ENCODE data around the gene DLL4.
"Not testable (repeated sequence)": the region's sequence is repeated elsewhere in the genome, so short reads cannot be mapped to it uniquely, and the experiment has no call there.

The DLL4 gene

DNA sequence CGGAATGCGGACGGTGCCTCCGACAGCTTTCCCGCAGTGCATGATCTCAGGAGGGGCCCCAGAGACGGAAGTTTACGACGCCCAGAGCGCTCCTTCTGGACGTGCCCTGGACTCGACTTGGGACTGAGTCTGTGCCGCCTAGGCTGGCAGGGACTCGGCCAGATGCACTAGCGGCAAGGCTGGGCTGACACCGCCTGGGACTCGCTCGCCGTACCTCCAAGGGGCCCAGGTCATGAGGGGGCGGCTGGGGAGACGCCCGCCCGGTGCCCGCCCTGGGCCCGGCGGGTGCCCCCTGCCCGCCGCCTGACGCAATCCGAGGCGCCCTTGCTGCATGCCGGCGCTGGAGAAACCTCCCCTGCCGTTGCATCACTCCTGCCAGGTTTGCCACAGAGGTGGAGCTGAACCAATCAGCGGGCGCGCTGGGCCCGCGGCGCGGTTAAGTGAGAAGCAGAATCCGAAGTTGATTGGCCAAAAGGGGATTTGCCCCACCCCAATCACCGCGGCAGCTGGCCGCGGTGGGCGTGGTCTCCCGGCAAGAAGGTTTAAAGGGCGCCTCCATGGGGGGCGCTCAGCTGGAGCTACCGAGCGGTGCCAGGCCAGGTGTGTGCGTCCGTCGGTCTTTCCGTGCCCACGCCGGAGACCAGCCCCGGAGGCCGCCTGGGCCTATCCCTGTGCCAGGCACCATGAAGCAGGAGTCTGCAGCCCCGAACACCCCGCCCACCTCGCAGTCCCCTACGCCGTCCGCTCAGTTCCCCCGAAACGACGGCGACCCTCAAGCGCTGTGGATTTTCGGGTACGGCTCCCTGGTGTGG, 24.0 kb downstream of the DLL4 start, which contains the start of gene CHAC1:
TSS of gene CHAC1 (plus strand) at position 571 of the 812 bp plus-strand sequence. CDS start at position 684, 113 bp downstream.
- H3K9ac ChIP-seq (ENCODE audit: low read depth, low read length) = peak within 1 kb of the TSS; percentile 68
- peaks cover 12% of the 10 kb centered on the region for H3K36me3 ChIP-seq (ENCODE audit: insufficient read depth, low read length)
- peaks cover 24% of the 10 kb centered on the region for H3K4me1 ChIP-seq (ENCODE audit: insufficient read depth, low read length)
- H3K9me3 ChIP-seq (ENCODE audit: control insufficient read depth, insufficient read depth, low read length) = no peaks in the 10 kb centered on the region

DNA sequence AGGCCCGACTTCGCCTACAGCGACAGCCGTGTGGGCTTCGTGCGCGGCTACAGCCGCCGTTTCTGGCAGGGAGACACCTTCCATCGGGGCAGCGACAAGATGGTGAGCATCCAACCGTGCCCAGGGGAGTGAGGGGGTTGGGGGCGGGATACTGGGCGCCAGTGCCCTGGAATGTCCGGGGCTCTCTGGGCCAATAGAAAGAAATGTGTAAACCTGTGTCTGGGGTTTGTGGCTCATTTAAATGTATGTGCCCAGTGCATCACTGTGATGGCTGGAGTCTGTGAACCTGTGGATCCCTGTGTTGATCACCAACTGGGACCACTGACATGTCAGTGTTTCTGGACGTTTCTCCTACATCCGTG, 24.6 kb downstream of the DLL4 start:
- Histone ChIP-seq H3K4me1 (ENCODE audit: insufficient read depth, low read length) (peaks cover 20% of the 10 kb centered on the region), H3K9me3 (ENCODE audit: control insufficient read depth, insufficient read depth, low read length) (no peaks in the 10 kb centered on the region), H3K9ac (ENCODE audit: low read depth, low read length) (peak overlapping the region; percentile 68), H3K36me3 (ENCODE audit: insufficient read depth, low read length) (peaks cover 12% of the 10 kb centered on the region)

GRCh38 chr15:40954158-40954848, 25.2 kb downstream of the DLL4 start:
- H3K9ac ChIP-seq (ENCODE audit: low read depth, low read length) = peak overlapping the region; percentile 68
- peaks cover 15% of the 10 kb centered on the region; the same call in 1 of the 2 replicates for H3K4me1 ChIP-seq (ENCODE audit: insufficient read depth, low read length)
- peaks cover 12% of the 10 kb centered on the region for H3K36me3 ChIP-seq (ENCODE audit: insufficient read depth, low read length)
- not testable (repeated sequence) for H3K9me3 ChIP-seq (ENCODE audit: control insufficient read depth, insufficient read depth, low read length)

GRCh38 chr15:40955141-40955903, 26.2 kb downstream of the DLL4 start:
- Histone ChIP-seq H3K36me3 (ENCODE audit: insufficient read depth, low read length) (peaks cover 12% of the 10 kb centered on the region), H3K9me3 (ENCODE audit: control insufficient read depth, insufficient read depth, low read length) (no peaks in the 10 kb centered on the region), H3K9ac (ENCODE audit: low read depth, low read length) (no peak overlapping the region; the same call in 1 of the 2 replicates), H3K4me1 (ENCODE audit: insufficient read depth, low read length) (peaks cover 25% of the 10 kb centered on the region)

GRCh38 chr15:40955930-40956540, 26.9 kb downstream of the DLL4 start:
- Histone ChIP-seq H3K36me3 (ENCODE audit: insufficient read depth, low read length) (peaks cover 12% of the 10 kb centered on the region), H3K9ac (ENCODE audit: low read depth, low read length) (no peak overlapping the region), H3K4me1 (ENCODE audit: insufficient read depth, low read length) (peaks cover 30% of the 10 kb centered on the region), H3K9me3 (ENCODE audit: control insufficient read depth, insufficient read depth, low read length) (no peaks in the 10 kb centered on the region)

DNA sequence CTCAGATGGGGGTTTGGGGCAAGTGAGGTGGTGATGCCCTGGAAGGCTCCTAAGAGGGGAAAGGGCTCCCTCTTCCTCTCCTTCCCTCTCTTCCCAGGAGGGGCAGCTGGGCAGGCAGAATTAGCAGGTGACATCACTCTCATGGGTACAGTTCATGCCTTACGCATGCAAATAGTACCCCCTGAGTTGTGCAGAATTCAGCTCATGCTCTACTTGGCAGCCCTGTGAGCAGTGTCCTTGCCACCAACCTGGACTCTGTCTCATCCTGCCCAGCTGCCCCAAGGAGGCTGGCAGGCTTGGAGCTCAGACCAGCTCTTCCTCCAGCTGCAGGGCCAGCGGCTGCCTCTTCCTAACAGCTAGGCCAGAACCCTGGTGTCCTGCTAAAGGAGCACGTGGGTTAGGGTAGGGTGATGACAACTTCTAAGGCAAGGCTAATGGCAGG, 27.4 kb downstream of the DLL4 start:
- peaks cover 12% of the 10 kb centered on the region for H3K36me3 ChIP-seq (ENCODE audit: insufficient read depth, low read length)
- H3K4me1 ChIP-seq (ENCODE audit: insufficient read depth, low read length) = peaks cover 30% of the 10 kb centered on the region
- no peak overlapping the region for H3K9ac ChIP-seq (ENCODE audit: low read depth, low read length)
- H3K9me3 ChIP-seq (ENCODE audit: control insufficient read depth, insufficient read depth, low read length) = no peaks in the 10 kb centered on the region

- Histone ChIP-seq H3K9ac (ENCODE audit: low read depth, low read length) (no peak overlapping the region), H3K9me3 (ENCODE audit: control insufficient read depth, insufficient read depth, low read length) (no peaks in the 10 kb centered on the region), H3K4me1 (ENCODE audit: insufficient read depth, low read length) (peaks cover 24% of the 10 kb centered on the region), H3K36me3 (ENCODE audit: insufficient read depth, low read length) (peaks cover 12% of the 10 kb centered on the region)
Observed at GRCh38 chr15:40957041-40957555, 28.0 kb downstream of the DLL4 start.

GRCh38 chr15:40957581-40958051, 28.5 kb downstream of the DLL4 start:
- peaks cover 12% of the 10 kb centered on the region for H3K36me3 ChIP-seq (ENCODE audit: insufficient read depth, low read length)

DNA sequence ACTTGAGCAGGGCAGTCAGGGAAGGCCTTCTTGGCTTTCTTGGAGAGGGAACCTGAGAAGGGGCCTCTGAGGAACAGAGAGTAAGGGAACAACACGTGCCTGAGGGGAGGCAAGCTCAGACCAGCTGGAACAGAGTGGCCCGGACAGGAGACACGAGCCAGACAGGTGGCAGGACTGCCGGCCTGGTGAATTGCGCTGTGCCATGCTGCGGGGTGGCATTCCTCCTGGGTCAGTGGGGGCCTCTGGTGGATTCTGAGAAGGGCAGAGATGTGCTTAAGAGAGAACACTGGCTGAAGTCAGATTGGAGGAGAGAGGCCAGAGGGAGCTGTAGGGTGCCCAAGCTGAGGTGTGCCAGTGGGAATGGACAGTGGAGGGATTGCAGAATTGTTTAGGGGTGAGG, 29.0 kb downstream of the DLL4 start:
- H3K4me1 ChIP-seq (ENCODE audit: insufficient read depth, low read length) = peaks cover 23% of the 10 kb centered on the region; the same call in 1 of the 2 replicates
- no peak overlapping the region for H3K9ac ChIP-seq (ENCODE audit: low read depth, low read length)
- H3K36me3 ChIP-seq (ENCODE audit: insufficient read depth, low read length) = peaks cover 12% of the 10 kb centered on the region
- H3K9me3 ChIP-seq (ENCODE audit: control insufficient read depth, insufficient read depth, low read length) = no peaks in the 10 kb centered on the region

More at GRCh38 chr15:40957581-40958051, 28.5 kb downstream of the DLL4 start:
- H3K4me1 ChIP-seq (ENCODE audit: insufficient read depth, low read length) = peaks cover 23% of the 10 kb centered on the region; the same call in 1 of the 2 replicates
- no peak overlapping the region for H3K9ac ChIP-seq (ENCODE audit: low read depth, low read length)
- H3K9me3 ChIP-seq (ENCODE audit: control insufficient read depth, insufficient read depth, low read length) = no peaks in the 10 kb centered on the region

GRCh38 chr15:40958723-40959122, 29.6 kb downstream of the DLL4 start:
- peaks cover 23% of the 10 kb centered on the region; the same call in 1 of the 2 replicates for H3K4me1 ChIP-seq (ENCODE audit: insufficient read depth, low read length)
- no peak overlapping the region for H3K9ac ChIP-seq (ENCODE audit: low read depth, low read length)
- no peaks in the 10 kb centered on the region for H3K9me3 ChIP-seq (ENCODE audit: control insufficient read depth, insufficient read depth, low read length)
- peaks cover 12% of the 10 kb centered on the region for H3K36me3 ChIP-seq (ENCODE audit: insufficient read depth, low read length)

DNA sequence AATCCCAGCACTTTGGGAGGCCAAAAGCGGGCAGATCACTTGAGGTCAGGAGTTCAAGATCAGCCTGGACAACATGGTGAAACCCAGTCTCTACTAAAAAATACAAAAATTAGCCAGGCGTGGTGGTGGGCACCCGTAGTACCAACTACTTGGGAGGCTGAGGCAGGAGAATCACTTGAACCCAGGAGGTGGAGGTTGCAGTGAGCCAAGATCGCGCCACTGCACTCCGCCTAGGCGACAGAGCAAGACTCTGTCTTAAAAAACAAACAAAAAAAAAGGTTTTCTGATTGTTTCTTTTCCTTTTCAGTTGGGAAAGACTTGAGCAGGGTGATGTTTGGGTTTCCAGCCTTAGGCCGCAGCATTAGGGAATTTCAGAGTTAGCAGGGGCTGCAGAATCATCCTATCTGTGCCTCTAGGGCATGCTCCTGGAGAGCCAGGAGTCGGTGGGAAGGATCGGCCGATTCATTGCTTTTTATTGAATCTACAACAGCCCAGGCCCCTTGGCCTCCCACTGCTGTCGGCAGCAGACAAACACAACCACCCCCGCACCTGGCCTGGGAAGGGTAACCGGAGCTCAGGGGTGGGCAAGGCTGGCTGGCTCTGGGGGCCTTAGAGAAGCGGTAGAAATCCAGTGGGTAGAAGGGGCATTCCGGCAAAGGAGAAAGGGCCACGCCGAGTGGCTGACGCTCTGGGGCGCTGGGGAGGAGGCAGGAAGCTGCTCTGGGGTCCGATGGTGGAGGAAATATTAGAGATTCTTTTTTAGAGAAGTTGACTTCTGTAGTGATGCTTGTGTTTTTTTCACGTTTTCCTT, 30.4 kb downstream of the DLL4 start:
- Histone ChIP-seq H3K9ac (ENCODE audit: low read depth, low read length) (no peak overlapping the region), H3K4me1 (ENCODE audit: insufficient read depth, low read length) (peaks cover 23% of the 10 kb centered on the region; the same call in 1 of the 2 replicates), H3K36me3 (ENCODE audit: insufficient read depth, low read length) (peaks cover 12% of the 10 kb centered on the region)

DNA sequence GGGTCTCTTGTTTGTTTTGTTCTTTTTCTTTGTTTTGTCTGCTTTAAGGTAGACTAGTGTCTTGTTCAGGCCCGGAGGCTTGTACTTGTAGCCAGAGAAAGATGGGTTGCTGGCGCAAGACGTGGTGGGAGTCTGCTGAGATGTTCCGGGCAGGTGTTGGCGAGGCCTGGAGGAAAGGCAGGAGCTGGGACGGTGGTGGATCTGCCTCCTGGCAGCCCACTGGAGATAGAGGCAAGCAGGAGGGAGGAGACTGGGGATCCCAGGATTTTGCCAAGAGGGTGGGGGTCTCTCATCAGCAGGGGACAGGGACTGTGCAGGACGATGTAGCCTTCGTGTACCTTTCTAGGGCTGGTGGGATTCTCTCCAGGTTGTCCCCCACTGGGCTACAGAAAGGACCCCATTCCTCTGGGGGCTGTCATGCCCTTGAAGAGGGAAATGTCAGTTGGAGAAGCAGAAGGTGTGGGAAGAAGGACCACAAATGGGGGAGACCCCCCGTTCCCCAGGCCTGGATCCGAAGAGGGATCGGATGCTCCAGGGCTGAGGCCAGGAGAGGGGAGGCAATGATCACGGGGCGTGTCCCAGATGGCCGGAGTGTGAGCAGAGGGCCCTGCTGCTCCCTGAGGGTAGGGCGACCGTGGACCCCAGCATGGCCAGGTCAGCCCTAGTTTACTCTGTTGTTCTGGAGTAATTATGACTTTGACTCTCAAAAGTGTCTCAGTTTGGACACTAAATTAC, 31.2 kb downstream of the DLL4 start:
- peaks cover 16% of the 10 kb centered on the region; the same call in 1 of the 2 replicates for H3K4me1 ChIP-seq (ENCODE audit: insufficient read depth, low read length)
- H3K9me3 ChIP-seq (ENCODE audit: control insufficient read depth, insufficient read depth, low read length) = no peaks in the 10 kb centered on the region
- H3K36me3 ChIP-seq (ENCODE audit: insufficient read depth, low read length) = peaks cover 6% of the 10 kb centered on the region
- H3K9ac ChIP-seq (ENCODE audit: low read depth, low read length) = no peak overlapping the region

More for the DNA sequence above, 30.4 kb downstream of the DLL4 start:
- H3K9me3 ChIP-seq (ENCODE audit: control insufficient read depth, insufficient read depth, low read length) = no peaks in the 10 kb centered on the region

Data from ES-I3 (cell line).